Bronchial epithelial cell (primary cell): ENCODE results near the gene MRLN. TPM values are rescaled to one million over a fixed set of nuclear protein-coding genes. Genes with fewer than 3 reads are reported as not detected.

Experiments
- DNase-seq: peaks from one replicate; pipeline ENCODE4 v3.0.0-alpha.2; 2010; ENCODE audit warnings: low read depth
- FAIRE-seq: peaks from 2 replicates; lab custom pipeline; 2011; peaks lifted over from hg19 to GRCh38; lab: Jason Lieb, UNC
- H3K27me3 ChIP-seq: 2 replicates; pipeline ENCODE4 v1.5.1; 2011; ENCODE audit warnings: low read length; ENCODE audit not compliant: control insufficient read depth, insufficient read depth
- H3K36me3 ChIP-seq: 2 replicates; pipeline ENCODE4 v1.5.1; 2011; ENCODE audit warnings: low read length; ENCODE audit not compliant: control insufficient read depth, insufficient read depth
- H3K4me3 ChIP-seq: 2 replicates; pipeline ENCODE4 v1.5.1; 2011; ENCODE audit warnings: mild to moderate bottlenecking, low read depth, low read length, control low read depth
- total RNA-seq: library from RNA; depleted of rRNA; stranded (reverse); fragments of >200 nt; gene quantifications from 2 replicates; pipeline ENCODE4 v1.2.1, GENCODE V29; 2014
- TF ChIP-seq, protein P1 (sequence below): IDR thresholded peaks from 2 replicates; pipeline ENCODE4 v1.5.1; 2011; ENCODE audit warnings: mild to moderate bottlenecking, moderate library complexity, low read length, control low read depth, inconsistent platforms; ENCODE audit not compliant: insufficient read depth, severe bottlenecking

MRLN gene
- total RNA-seq, 1 donor from 2014 or later: not detected

DNA sequence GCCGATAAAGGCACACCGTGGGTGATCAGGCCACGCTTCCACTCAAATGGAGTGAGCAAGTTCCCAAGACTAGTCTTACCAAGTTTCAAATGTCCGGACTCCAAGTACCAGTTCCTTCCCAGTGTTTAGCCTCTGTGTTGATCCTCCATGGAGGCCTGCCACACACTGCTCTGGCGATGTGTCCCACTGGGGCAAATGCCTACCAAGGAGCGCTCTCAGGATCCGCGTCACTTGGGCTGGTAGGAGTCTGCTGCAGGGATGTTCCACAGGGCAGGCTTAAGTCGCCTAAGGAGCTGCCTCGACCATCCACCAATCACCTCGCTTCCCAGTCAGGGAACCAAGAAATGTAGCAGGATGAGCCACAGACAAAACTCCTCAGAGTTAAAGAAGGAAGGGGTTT, 17.4 kb upstream of the MRLN start:
- FAIRE-seq (no peak), DNase-seq (no peak)
- H3K36me3 ChIP-seq: no peaks in the 10 kb centered on the region
- H3K4me3 ChIP-seq: no peak overlapping the region
- H3K27me3 ChIP-seq: no peaks in the 10 kb centered on the region
- TF ChIP-seq, protein P1, sequence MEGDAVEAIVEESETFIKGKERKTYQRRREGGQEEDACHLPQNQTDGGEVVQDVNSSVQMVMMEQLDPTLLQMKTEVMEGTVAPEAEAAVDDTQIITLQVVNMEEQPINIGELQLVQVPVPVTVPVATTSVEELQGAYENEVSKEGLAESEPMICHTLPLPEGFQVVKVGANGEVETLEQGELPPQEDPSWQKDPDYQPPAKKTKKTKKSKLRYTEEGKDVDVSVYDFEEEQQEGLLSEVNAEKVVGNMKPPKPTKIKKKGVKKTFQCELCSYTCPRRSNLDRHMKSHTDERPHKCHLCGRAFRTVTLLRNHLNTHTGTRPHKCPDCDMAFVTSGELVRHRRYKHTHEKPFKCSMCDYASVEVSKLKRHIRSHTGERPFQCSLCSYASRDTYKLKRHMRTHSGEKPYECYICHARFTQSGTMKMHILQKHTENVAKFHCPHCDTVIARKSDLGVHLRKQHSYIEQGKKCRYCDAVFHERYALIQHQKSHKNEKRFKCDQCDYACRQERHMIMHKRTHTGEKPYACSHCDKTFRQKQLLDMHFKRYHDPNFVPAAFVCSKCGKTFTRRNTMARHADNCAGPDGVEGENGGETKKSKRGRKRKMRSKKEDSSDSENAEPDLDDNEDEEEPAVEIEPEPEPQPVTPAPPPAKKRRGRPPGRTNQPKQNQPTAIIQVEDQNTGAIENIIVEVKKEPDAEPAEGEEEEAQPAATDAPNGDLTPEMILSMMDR: no peak

DNA sequence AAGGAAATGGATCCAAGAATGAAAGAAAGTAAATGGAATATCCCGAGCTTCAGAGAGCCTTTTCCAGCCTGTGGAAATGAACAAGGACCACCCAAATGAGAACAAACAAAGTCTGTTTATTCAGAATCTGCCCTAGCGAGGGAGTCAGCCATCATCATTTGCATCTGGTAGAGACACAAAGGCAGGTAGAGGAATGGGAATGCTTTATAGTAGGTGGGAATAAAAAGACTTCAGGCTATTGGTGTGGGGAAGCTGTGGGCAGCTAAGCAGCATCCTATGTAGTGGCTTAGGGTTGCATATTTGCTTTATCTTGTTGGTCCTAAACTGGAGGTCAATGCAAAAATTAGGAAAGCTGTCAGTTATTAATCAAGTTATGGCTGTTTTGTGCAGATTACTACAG, 9.2 kb upstream of the MRLN start:
- Histone ChIP-seq H3K36me3 (no peaks in the 10 kb centered on the region), H3K27me3 (no peaks in the 10 kb centered on the region), H3K4me3 (no peak overlapping the region)
- no peak for DNase-seq
- no peak for FAIRE-seq
- TF ChIP-seq, protein P1: no peak

DNA sequence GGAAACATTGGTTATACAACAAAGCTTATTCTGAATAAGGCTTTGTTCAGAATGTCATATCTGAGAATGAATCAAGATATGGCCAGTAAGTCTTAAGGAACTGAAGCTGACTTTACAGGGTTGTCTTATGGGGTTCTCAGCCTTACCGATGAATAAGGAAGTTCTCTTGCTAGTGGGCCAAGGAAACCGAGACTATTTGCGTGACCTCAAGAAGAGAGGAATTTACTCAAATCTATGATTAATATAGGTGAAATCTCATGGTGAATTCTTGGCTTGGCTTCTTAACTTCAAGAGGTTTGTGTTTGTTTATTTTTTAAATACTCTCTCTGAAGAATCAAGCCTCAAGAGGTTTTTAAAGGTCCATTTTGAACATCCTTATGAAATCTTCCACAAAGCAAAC, 4.7 kb upstream of the MRLN start:
- H3K36me3 ChIP-seq: no peaks in the 10 kb centered on the region
- no peaks in the 10 kb centered on the region for H3K27me3 ChIP-seq
- FAIRE-seq: no peak
- DNase-seq: peak; percentile 21
- TF ChIP-seq, protein P1: no peak
- H3K4me3 ChIP-seq: no peak overlapping the region

DNA sequence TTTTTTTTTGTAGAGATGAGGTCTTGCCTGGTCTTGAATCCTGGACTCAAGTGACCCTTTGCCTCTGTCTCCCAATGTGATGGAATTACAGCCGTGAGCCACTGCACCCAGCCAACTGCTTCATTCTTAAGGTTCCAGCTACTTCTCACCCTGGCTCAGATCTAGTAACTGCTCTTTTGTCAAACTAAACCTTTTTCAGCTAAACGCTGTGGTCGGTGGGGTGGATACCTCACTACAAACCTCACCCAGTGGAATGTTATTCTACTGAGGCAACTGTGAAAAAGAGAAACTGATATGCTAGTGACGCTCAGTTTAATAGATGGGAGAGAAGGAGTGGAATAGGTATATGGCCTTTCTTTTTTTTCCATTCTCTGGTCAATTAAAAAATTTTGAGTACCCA, 1.7 kb upstream of the MRLN start:
- no peaks in the 10 kb centered on the region for H3K36me3 ChIP-seq
- H3K27me3 ChIP-seq: no peaks in the 10 kb centered on the region
- DNase-seq (no peak), FAIRE-seq (no peak)
- TF ChIP-seq, protein P1: no peak
- no peak overlapping the region for H3K4me3 ChIP-seq

DNA sequence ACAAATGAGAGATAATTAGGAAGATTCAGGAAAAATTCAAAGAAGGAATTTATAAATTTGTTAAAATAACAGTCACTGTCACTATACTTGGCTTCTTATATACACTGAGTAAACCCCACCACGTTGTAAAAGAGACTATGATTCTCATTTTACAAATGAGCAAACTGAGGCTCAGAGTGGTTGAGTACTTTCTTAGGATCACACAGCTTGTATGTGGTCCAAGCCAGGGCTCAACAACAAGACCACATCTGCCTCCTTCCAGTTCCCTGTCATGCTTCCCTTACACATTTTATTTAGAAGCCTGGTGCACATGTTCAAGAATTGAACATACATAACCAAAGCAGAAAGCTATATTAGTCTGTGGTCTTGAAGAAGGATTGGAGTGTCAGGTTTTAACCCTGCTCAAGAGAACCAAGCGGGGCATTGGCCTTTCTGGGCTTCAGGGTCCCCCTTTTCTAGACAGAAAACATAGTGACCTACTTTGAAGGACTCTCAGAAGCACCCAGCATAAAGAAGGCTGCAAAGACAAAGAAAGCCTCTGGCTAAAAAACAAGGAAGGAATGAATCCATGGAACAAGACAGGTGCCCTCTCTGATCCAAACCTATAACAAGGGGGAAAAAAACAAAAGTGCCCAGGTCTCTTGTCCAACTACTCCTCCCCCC, 846 bp downstream of the MRLN start:
- no peaks in the 10 kb centered on the region for H3K27me3 ChIP-seq
- TF ChIP-seq, protein P1: no peak
- no peak for DNase-seq
- H3K36me3 ChIP-seq: no peaks in the 10 kb centered on the region
- H3K4me3 ChIP-seq: no peak overlapping the region
- no peak for FAIRE-seq
